Measurements from ENCODE around the gene TAS2R4.
"Not testable (repeated sequence)": the region's sequence is repeated elsewhere in the genome, so short reads cannot be mapped to it uniquely, and the experiment has no call there.

The TAS2R4 gene, protein sequence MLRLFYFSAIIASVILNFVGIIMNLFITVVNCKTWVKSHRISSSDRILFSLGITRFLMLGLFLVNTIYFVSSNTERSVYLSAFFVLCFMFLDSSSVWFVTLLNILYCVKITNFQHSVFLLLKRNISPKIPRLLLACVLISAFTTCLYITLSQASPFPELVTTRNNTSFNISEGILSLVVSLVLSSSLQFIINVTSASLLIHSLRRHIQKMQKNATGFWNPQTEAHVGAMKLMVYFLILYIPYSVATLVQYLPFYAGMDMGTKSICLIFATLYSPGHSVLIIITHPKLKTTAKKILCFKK

DNA sequence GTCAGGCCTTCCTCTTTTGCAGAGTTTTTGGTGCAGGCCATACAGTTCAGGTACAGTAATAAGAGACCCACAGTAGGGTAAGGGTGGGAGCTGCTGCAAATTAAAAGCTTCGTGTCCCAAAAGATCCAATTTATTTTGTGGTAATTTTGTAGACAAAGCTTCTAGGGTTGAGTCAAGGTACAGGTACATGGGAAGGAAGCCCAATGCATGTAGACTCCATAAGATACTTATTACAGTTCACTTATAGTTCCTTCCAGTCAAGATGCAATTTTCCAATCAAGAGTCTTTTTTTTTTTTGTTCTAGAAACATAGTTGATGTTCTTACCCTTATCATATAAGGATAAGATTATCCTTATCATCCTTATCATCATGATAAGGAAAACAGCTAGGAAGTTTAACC, at the start of gene TAS2R4:
Gene TAS2R4 (plus strand): TSS at position 301 of the 400 bp plus-strand sequence. CDS start 1,815 bp downstream, outside the sequence.
- DNase-seq: no peak

DNA sequence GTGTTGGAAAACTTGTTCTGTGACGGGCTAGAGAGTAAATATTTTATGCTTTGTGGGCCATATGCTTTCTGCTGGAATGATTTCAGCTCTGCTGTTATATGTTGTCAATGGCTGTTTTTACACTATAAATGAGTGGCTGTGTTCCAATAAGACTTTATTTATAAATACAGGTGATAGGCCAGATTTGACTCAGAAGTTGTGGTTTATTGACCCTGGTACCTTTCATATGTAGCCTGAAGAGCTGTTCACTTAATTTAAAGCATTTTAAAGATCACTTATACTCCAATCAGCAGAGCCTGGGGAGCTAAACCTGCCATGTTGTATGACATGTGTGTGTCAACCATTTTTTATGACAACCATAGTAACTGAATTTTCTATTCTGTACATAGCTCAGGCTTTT, 47.5 kb upstream of the TAS2R4 start:
- DNase-seq: no peak

DNA sequence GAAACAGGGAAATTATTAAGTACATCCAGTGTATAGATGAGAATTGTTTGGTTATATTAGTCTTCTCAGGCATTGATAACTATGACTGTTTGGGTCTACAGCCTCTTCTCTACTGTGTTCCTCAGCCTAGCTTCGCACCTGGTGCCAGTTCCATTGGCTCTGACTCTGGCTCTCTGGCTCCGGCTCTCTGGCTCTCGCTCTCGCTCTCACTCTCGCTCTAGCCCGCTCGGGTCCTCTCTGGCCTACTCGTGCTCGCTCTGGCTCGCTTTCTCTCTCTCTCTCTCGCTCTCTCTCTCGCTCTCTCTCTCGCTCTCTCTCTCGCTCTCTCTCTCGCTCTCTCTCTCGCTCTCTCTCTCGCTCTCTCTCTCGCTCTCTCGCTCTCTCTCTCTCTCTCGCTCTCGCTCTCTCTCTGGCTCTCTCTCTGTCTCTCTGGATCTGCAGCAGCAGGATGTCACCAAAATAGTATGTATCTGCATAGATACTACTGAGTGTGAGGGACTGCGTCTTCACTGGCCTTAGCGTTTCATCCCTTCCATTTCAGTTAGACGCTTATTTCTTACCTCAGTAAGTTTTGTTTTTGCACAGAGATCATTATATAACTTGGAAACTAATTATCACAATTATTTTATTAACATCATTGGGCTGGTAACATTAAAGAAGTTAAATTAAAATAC, 44.9 kb upstream of the TAS2R4 start:
- DNase-seq: no peak

GRCh38 chr7:141737118-141737835, 39.2 kb upstream of the TAS2R4 start:
- no peak for DNase-seq

GRCh38 chr7:141737836-141738591, 38.5 kb upstream of the TAS2R4 start, which contains the start of gene SSBP1:
TSS of gene SSBP1 (plus strand) at chr7:141738358. CDS start at chr7:141739167, 809 bp downstream.
- DNase-seq: peak; percentile 94

- no peak for DNase-seq
Observed at GRCh38 chr7:141738592-141739013, 37.9 kb upstream of the TAS2R4 start.

DNA sequence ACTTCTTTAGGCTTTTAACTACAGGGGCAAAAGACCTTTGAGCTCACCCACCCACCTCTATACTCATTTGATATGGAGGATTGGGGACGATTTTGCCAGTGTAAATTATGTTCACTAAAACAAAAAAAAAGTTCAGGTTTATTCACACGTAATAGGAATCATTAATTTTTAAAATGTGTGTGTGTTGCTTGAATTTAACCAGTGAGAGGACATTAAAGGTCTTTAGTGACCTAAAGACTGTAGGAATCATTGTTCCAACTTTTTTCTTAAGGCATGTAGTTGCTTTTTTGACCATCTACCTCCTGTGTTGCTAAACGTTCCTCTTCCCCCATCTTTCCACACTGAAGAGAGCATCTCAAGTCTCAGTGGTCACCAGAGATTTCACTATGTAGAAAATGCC, 37.2 kb upstream of the TAS2R4 start:
- DNase-seq: no peak

DNA sequence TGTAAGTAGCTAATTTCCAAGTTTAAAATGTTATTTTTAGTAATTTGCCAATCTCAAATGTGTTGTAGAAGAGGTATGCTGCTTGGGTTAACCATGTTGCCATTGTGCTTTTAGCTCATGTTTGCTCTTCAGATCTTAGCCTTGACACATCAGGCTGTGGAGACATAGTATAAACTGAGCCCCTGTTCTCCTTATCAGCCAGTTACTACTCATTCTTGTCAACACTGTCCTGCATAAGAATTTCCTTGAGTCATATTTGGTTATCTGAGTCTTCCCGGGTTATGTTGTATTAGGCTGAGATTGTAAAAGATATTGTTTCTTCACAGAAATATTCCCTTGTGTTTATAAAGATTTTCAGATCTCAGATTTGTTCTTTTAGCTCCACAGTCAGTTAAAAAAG, 34.2 kb upstream of the TAS2R4 start:
- no peak for DNase-seq

DNA sequence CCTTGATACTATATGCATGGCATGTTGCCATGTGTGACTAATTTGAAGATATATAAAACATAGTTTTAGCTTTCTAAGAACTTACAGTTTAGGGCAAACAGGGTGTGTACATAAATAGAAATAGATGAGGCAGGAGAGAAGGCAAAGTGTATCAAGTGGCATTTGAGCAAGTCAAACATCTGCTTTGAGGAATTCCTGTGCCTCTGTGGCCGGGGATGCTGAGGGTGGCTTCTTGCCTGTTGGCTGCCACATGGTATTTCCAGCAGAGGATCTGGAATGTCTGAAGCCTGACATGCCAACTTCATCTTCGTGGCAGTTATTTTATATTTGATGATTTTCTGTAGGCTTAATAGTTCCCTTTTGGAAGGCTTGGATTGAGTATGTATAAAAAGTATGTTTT, 32.3 kb upstream of the TAS2R4 start:
- DNase-seq: no peak

DNA sequence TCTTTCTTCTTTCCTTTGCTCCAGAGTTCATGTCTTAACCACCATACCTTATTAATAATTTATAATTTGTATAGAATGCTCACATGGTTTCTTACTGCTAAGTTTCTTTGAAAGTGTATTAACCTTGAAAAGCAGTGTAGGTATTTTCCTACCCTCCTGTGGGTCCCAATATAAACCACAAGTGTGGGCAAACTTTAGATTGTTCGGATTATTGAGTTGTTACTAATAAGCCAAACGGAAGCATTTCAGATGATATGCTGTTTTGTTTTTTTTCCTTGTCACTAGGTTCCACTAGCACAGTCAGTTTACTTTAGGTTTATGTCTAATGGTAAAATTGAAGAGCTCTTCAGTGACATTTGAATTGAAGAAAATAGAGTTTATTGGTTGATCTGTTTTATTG, 28.1 kb upstream of the TAS2R4 start:
- no peak for DNase-seq

- DNase-seq: not testable (repeated sequence)
Observed at GRCh38 chr7:141751904-141752303, 24.6 kb upstream of the TAS2R4 start.

DNA sequence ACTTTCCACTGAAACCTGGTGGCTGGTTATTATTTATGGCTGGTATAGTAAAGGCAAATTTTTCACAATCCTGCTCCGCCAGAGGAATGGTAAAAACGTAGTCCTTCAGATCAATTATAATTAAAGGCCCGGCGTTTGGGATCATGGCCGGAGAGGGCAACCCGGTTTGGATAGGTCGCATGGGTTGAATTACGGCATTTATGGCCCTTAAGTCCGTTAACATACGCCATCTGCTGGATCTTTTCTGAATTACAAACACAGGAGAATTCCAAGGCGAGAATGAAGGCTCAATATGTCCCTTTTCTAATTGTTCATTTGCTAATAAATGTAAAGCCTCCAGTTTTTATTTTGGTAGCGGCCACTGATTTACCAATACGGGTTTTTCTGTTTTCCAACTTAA, 23.8 kb upstream of the TAS2R4 start:
- DNase-seq: no peak

DNA sequence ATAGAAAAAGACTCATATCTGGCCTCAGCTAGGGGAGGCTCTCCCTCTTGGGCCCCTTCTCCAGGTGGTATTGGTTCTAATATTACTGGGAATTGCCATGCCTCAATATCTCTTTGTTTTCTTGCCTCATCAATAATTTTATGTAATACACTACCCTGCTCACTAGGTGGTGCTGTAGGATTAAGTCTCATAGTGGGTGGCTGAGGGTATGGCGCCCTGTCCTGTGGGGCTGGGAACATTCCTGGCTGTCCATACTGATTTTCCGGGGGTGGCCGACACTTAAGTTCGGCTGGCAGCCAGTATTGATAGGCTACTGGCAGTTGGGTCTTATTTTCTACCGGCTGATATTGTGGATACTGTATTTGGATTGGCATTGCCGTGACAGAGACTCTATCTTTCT, 21.5 kb upstream of the TAS2R4 start:
- DNase-seq: no peak

DNA sequence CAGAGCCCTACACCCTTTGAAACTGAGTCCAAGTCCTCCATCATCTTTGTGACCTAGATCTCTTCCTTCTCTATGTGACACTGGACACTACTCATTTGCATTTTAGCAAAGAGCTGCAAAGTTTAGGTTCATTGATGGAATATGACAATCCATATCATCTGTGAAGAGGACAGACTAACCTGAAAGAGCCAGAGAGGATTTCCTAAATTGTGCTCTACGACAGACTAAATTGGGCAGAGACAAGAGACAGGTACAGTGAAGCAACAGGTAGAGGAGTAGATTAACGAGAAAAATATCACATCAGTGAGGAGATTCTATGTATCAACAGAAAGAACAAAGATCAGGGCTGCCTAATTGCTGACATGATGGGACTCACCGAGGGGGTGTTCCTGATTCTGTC, 12.7 kb upstream of the TAS2R4 start, which contains the start of gene TAS2R3:
Gene TAS2R3 (plus strand): TSS at position 301 of the 400 bp plus-strand sequence. CDS start 62 bp downstream, at position 363.
- DNase-seq: no peak

GRCh38 chr7:141770083-141770583, 6.3 kb upstream of the TAS2R4 start:
- not testable (repeated sequence) for DNase-seq

DNA sequence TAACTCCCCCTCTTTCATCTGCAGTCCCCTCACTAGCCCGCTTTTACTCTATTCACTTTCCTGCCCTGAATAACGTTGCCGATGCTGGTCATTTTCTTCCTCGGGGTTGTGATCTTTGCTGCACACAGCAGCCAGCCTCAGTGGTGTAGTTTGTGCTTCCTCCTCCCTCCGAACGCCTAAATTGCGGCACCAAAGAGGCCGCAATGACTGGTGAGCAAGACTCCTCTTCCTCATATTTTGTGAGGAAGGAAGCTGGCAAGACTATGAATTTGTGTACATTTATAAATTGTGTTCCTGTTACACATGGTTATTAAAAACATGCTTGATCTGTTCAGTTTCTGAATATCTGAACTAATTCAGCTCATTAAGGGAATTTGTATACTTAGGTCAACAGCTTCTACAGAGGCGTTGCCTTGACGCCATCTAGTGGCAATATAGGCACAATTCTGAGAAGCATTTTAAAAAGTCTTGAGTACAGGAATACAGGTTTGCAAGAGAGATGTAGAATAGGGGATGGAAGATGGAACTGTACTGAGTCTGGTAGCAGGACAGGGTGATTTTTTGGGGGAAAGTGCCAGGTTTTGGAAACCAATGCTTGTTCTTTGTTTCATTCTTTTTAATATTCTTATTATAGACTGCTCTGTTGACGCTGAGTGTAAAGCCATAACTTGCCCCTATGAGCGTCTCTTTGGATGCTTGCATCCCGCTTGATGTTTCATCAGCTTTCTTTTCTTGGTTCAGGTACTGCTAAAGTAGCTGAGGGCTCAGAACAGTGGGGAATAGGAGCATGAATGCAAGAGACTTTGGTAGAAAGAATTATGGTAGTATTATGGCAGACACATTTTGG, 9.5 kb downstream of the TAS2R4 start:
- DNase-seq: peak; percentile 6

DNA sequence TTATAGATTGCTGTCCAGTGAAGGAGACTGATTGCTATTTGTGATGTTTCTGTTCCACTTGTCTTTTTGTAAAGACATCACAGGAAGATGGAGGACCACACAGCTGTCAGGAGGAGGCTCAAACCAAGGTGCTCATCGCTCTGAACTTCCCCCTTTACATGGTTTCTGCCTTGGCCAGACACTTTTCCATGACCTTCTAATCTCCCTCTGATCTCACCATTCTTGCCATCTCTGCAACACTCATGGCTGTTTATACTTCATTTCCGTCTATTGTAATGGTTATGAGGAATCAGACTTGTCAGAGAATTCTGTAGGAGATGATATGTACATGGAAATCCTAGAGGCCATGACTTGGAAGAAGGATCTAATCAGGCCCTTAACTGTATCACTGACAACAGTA, 11.8 kb downstream of the TAS2R4 start:
- no peak for DNase-seq

DNA sequence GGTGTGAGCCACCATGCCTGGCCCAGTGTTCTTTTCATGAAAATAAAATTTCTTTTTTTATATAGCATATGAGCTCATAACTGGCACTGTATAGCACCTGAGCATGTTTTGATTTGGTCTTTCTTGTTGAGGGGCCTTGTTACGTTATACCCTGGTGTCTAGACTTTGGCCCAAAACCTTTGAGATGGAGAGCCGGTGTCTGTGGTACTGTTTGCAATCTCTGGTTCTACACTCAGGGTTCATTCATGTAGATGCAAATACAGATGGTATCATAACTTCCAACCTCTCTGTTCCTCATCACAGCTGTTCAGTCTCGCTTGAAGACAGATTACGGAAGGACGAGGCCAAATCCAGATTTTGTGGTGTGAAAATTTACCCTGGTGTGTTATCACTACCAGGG, 13.4 kb downstream of the TAS2R4 start, which contains the start of gene TAS2R5:
Gene TAS2R5 (plus strand): TSS at position 301 of the 400 bp plus-strand sequence. CDS start 145 bp downstream, outside the sequence.
- no peak for DNase-seq

GRCh38 chr7:141792526-141792925, 16.1 kb downstream of the TAS2R4 start:
- no peak for DNase-seq

- no peak for DNase-seq
Observed at GRCh38 chr7:141820067-141820466, 43.6 kb downstream of the TAS2R4 start.

- not testable (repeated sequence) for DNase-seq
Observed at GRCh38 chr7:141822432-141822831, 46.0 kb downstream of the TAS2R4 start.

Measured in stimulated activated CD4-positive, alpha-beta T cell treated with anti-CD3 and anti-CD28 coated beads, Interleukin-1b, Interleukin-23, amount 100 ng/mL, for 48 hours (primary cell).